Measurements from ENCODE around the gene TMEM181.
A peak's percentile ranks its signal among the peaks of the same experiment; 100 is the strongest.

The TMEM181 gene

GRCh38 chr6:158561938-158562337 is 2.0 kb downstream of the TMEM181 start:
- Mint-ChIP-seq H3K36me3 (ENCODE audit: low read depth) (no peaks in the 10 kb centered on the region), H3K27me3 (ENCODE audit: low read depth, poor library complexity) (peaks cover 2% of the 10 kb centered on the region), H3K4me1 (peaks cover 56% of the 10 kb centered on the region), H3K4me3 (peak overlapping the region; percentile 96), H3K27ac (peak overlapping the region; percentile 91), H3K9me3 (no peaks in the 10 kb centered on the region)
- no peak for DNase-seq
- TF ChIP-seq CTCF (IDR thresholded peaks at IDR 0.05) = no peak

DNA sequence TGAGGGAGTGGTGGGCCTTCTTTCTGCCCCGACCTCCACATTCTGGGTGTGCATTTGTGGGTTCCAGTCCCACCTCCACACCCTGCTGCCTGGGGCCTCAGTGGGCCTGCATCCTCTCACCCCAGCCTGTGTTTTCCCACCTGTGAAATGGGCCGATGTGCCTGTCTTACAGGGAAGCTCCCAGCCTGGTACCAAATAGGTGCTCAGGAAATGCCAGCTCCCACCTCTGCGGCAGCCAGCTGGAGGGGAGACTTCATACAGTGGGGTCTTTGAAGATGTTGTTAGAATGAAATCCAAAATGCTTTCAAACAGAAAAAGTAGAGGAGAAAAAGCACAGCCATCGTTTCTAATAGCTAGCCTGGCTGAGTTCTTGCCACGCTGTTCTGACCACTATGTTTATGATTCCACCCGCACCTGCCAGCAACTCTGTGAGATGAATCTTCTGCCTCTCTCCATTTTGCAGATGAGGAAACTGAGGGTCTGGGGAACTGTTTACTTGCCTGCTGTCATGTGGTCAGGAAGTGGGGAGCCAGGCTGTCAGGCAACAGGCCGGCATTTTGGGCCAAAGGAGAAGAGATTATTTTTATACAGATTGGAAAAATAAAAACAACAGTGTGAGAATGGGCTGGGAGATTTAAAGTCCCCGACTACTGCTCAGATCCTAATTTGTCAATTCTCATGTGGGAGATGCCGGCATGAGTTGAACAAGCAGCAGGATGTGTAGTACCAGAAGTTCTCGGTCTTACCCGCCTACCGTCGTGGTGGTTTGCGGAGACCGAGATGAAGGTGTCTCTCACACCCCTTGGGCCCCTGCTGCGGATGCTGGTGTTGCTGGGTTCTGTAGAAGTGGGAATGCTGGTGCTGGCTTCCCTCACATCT is 4.6 kb downstream of the TMEM181 start:
- H3K27me3 Mint-ChIP-seq (ENCODE audit: low read depth, poor library complexity) = peaks cover 2% of the 10 kb centered on the region
- no peak overlapping the region for H3K4me3 Mint-ChIP-seq
- no peak for DNase-seq
- no peak overlapping the region for H3K27ac Mint-ChIP-seq
- H3K9me3 Mint-ChIP-seq = no peaks in the 10 kb centered on the region
- H3K4me1 Mint-ChIP-seq = peaks cover 68% of the 10 kb centered on the region
- H3K36me3 Mint-ChIP-seq (ENCODE audit: low read depth) = no peaks in the 10 kb centered on the region
- no peak for TF ChIP-seq CTCF (IDR thresholded peaks at IDR 0.05)

GRCh38 chr6:158565122-158565429 is 5.2 kb downstream of the TMEM181 start:
- Mint-ChIP-seq H3K36me3 (ENCODE audit: low read depth) (no peaks in the 10 kb centered on the region), H3K27me3 (ENCODE audit: low read depth, poor library complexity) (peaks cover 2% of the 10 kb centered on the region), H3K27ac (no peak overlapping the region), H3K4me1 (peaks cover 68% of the 10 kb centered on the region), H3K9me3 (no peaks in the 10 kb centered on the region), H3K4me3 (no peak overlapping the region)
- TF ChIP-seq CTCF (IDR thresholded peaks at IDR 0.05) = no peak
- no peak for DNase-seq

DNA sequence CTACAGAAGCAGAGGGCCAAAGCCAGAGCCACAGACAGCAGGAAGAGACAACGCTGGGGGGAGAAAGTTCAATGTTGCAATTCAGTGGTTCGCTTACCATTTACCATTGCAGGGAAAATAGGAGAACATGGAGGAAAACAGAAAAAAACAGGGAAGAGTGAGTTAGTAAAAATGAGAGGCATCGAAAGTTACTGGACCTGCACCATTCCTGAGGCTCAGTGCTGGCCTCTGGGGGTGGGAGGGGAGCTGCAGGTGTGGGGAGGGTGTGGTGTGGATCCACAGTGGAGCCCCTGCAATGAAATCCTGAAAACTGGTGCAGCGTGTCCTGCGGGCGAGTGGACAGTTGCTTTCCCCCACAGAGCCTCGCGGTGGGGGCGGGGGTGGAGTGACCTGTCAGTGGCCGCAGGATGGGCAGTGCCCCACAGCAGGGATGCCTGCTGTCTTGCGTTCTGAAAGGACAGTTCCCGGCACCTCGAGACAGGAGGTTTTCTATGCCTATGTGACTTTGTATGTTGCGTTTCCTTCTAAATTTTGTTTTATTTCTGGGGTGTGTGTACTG is 5.7 kb downstream of the TMEM181 start:
- Mint-ChIP-seq H3K27me3 (ENCODE audit: low read depth, poor library complexity) (peaks cover 2% of the 10 kb centered on the region), H3K4me1 (peaks cover 67% of the 10 kb centered on the region), H3K4me3 (no peak overlapping the region), H3K9me3 (no peaks in the 10 kb centered on the region), H3K36me3 (ENCODE audit: low read depth) (peaks cover 3% of the 10 kb centered on the region), H3K27ac (peak overlapping the region; percentile 8)
- no peak for DNase-seq
- TF ChIP-seq CTCF (IDR thresholded peaks at IDR 0.05) = peak; percentile 12

DNA sequence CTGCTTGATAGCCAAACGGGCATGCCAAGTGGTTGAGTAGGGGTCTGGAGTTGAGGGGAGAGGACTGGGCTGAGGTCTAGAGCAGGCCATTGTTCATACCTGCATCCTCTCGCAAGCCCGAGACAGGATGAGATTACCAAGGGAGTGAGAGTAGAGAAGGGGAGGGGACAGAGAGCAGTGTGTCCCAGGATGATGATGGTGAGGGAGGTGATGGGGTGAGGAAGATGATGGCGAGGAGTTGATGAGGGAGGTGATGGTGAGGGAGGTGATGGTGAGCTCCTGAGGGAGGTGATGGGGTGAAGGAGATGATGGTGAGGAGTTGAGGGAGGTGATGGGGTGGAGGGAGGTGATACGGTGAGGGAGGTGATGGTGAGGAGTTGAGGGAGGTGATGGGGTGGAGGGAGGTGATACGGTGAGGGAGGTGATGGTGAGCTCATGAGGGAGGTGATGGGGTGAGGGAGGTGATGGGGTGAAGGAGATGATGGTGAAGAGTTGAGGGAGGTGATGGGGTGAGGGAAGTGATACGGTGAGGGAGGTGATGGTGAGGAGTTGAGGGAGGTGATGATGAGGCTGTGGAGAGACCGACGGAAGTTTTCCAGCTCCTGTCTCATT is 6.4 kb downstream of the TMEM181 start:
- peaks cover 59% of the 10 kb centered on the region for H3K4me1 Mint-ChIP-seq
- no peak overlapping the region for H3K4me3 Mint-ChIP-seq

More for the DNA sequence above, 6.4 kb downstream of the TMEM181 start:
- H3K9me3 Mint-ChIP-seq = no peaks in the 10 kb centered on the region
- no peak for DNase-seq
- peaks cover 2% of the 10 kb centered on the region for H3K27me3 Mint-ChIP-seq (ENCODE audit: low read depth, poor library complexity)
- peak overlapping the region; percentile 77 for H3K27ac Mint-ChIP-seq
- TF ChIP-seq CTCF (IDR thresholded peaks at IDR 0.05) = no peak
- H3K36me3 Mint-ChIP-seq (ENCODE audit: low read depth) = peaks cover 4% of the 10 kb centered on the region

All from nephron progenitor cell (in vitro differentiated cells).